HG02798 (cell line): ENCODE data around the gene CYB5R4.
"Not testable (repeated sequence)": the region's sequence is repeated elsewhere in the genome, so short reads cannot be mapped to it uniquely, and the experiment has no call there.

Source experiments
- ATAC-seq: cut with Tn5 transposase; IDR thresholded peaks from one replicate; pipeline ENCODE4 v1.9.1; 2021; ENCODE audit warnings: mild to moderate bottlenecking; ENCODE audit not compliant: unreplicated experiment, poor library complexity

The CYB5R4 gene

DNA sequence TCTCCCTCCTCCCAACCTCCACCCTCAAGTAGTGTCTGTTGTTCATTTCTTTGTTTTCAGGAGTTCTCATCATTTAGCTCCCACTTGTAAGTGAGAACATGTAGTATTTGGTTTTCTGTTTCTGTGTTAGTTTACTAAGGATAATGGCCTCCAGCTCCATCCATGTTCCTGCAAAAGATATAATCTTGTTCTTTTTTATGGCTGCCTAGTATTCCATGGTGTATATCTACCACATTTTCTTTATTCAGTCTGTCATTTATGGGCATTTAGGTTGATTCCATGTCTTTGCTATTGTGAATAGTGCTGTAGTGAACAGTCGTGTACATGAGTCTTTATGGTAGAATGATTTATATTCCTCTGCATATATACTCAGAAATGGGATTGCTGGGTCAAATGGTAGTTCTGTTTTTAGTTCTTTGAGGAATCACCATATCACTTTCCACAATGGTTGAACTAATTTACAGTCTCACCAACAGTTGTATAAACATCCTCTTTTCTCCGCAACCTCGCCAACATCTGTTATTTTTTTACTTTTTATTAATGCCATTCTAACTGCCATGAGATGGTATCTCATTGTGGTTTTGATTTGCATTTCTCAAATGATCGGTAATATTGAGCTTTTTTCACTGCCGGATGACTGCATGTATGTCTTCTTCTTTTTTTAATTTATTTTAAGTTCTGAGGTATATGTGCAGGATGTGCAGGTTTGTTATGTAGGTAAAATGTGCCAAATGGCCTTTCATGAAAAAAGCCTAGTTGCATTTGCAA is 48.3 kb downstream of the CYB5R4 start:
- not testable (repeated sequence) for ATAC-seq

DNA sequence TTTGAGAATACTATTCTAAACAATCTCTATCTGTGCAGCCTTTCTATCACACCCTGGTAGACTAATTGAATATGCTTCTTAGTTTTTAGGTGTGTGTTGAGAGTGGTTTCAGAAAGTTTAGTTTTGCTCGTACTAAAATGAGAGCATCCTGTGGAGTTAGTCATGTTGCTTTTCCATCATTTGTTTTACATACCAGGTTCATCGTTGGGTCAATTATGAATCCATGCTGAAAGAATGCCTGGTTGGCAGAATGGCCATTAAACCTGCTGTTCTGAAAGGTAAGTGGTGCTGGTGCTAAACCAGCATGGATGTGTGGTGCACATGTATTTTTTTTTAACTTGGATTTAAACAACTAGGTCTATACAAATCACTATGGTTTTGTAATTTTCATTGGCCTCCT is 49.3 kb downstream of the CYB5R4 start:
- ATAC-seq = no peak

DNA sequence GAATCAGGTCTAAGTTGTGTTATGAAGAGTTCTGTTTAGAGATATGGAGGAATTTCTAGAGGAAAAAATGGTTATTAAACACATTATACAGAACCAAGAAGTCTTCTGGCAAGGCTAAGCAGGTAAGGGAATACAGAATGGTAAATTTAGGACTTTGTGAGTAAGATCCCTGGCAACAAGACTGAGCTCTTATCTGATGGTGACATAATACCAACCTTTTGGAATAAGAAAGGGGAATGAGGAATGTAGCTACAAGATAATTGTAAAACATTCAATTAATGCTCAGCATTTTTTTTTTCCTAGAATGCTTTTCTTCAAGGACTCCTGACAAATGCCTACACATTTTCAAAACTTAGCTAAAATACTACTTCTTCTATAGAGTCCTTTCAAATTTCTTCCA is 51.8 kb downstream of the CYB5R4 start:
- no peak for ATAC-seq

DNA sequence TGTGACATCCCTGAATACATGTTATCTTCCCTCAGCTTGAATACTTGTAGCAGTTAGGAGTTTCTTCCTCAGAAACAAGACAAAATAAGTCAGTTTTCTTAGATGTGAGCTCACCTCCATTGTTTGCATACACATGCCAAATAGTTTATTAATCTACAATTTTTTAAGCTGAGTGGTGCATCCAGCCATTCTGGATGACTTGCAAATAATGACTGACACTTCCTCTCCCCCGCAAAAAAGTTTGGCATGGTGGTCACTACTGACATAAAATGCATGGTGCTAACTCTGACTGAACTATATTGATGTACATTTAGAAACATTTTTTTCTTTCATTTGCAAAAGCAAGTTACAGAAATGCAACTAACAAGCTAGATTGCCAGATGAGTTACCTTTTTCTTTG is 55.5 kb downstream of the CYB5R4 start:
- ATAC-seq = no peak

DNA sequence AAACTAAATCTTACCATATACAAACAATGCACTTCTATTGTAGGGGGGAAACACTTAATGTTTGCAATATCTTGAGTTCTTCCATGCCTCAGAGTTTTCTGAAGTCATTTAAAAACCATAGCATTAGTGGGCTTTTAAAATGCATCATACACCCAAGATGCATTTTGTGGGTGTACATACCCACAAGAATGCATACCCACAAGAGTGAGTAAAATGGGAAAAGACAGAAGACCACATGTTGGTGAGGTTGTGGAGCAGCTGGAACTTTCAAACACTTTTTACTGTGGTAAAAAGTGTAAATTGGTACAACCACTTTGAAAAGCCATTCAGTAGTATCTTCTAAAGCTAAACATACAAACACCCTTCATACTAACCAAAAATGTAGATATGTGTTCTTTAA is 57.5 kb downstream of the CYB5R4 start:
- ATAC-seq = no peak

DNA sequence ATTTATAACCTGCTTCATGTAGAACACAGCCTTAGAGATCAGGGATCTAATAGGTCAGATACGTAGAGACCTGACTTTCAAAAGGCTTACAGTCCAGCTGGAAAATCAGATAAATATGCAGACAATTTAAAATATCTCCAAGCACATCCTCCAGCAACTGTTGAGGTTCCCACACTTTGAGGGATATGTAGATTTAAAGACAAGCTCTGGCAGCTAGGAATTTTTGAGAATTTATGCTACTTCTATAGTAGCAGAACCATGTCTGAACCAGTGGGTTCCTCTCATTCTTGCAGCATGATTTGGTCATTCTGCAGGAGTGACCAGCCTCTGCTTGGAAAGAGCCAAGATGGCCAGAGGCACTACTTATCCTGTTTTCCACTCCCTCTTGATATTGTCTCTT is 60.5 kb downstream of the CYB5R4 start:
- ATAC-seq = no peak

DNA sequence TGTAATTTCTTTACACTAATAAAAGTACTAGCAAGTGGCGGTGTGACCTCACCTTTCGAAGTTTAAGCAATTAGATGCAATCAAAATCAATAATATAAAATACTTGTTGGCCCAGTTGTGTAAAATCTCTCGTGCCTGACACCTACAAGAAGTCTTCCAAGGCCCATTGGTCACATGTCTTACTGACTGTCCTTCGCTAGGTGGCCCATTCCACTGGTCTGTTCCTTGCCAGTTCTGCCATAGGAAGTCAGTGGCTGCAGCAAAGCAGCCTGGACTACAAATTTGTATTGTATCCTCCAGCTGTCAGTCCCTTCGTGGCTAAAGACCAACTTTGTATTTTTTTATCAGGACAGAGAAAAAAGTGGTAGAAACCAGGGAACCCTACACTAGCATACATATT is 61.8 kb downstream of the CYB5R4 start:
- no peak for ATAC-seq

DNA sequence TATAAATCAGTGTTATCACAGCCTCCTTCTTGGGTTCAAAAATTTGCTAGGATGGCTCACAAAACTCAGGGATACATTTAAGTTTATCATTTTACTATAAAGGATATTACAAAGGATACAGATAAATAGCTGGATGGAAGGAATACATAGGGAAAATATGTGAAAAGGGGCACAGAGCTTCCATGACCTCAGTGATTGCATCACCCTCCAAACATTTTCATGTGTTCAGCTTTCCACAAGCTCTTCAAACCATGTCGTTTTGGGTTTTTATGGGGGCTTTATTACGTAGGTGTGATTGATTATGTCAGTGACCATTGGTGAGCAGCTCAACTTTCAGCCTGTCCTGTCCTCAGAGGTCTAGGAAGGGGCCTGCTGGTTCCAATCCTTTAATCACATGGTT is 68.0 kb downstream of the CYB5R4 start:
- no peak for ATAC-seq

DNA sequence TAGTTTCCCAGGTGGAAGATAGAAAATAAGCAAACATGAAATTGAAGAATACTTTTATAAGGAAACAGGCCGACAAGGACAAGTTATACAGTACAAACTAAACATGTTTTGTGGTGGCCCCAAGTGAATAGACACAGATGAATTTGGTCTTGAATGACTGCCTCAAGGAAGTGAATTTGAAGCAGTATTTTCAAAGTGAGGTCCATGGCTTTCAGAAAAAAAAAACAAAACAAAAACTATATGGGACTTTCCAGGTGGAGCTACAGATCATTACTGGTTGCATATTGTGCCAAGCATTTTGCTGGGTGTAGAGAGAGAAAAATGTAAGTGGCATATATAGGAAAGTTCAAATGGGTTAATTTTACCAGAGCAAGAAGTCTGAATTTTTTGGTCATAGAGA is 68.8 kb downstream of the CYB5R4 start:
- no peak for ATAC-seq

DNA sequence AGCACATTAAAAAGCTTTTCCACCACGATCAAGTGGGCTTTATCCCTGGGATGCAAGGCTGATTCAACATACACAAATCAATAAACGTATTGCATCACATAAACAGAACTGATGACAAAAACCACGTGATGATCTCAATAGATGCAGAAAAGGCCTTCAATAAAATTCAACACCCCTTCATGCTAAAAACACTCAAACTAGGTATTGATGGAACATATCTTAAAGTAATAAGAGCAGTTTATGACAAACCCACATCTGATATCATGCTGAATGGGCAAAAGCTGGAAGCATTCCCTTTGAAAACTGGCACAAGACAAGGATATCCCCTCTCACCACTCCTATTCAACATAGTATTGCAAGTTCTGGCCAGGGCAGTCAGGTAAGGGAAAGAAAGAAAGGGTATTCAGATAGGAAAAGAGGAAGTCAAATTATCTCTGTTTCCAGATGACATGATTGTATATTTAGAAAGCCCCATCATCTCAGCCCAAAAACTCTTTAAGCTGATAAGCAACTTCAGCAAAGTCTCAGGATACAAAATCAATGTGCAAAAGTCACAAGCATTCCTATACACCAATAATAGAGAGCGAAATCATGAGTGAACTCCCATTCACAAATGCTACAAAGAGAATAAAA is 86.8 kb downstream of the CYB5R4 start:
- not testable (repeated sequence) for ATAC-seq

DNA sequence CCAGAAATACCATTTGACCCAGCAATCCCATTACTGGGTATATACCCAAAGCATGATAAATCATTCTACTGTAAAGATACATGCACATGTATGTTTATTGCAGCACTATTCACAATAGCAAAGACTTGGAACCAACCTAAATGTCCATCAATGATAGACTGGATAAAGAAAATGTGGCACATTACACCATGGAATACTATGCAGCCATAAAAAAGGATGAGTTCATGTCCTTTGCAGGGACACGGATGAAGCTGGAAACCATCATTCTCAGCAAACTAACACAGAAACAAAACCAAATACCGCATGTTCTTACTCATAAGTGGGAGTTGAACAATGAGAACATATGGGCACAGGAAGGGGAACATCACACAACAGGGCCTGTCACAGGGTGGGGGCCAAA is 88.5 kb downstream of the CYB5R4 start:
- ATAC-seq = not testable (repeated sequence)

DNA sequence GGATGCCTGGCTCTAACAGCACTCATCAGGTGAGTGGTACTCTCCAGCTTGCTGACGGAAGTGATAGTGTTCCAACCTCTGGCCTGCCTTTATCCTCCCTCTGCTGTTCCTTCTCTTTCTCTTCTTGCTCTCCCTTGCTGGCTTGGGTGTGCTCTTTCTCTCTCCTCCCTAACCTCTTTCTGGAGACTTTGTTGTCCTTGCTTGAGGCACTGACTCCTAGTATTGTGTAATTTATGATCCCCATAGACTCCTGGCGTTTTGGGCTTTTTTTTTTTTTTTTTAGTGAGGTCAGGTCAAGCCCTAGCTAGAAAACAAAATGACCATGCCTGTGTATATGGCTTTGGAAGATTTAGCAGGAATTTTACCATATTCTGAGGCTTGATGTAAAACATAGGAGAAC is 89.4 kb downstream of the CYB5R4 start:
- no peak for ATAC-seq

DNA sequence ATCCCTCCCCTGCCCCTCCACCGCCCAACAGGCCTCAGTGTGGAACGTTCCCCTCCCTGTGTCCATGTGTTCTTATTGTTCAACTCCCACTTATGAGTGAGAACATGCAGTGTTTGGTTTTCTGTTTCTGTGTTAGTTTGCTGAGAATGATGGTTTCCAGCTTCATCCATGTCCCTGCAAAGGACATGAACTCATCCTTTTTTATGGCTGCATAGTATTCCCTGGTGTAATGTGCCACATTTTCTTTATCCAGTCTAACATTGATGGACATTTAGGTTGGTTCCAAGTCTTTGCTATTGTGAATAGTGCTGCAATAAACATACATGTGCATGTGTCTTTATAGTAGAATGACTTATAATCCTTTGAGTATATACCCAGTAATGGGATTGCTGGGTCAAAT is 91.9 kb downstream of the CYB5R4 start:
- ATAC-seq = not testable (repeated sequence)

DNA sequence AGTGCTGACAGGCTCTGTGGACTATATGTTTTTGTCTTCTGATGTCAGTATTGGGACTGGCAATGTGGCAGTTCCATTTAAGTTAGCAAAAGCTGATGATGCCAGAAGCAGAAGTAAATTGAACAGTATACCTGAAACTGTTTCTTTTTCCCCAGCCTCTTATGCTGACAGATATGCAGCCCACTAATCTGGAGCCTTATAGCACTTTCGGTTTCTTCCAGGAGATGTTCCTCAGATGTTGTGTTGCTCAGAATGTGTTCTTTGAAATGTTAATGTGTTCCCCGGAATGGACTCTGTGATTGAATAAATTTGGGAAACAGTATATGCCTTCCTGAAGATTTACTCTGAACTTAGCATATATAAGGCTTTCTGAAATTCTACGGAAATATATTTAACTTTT is 93.3 kb downstream of the CYB5R4 start:
- ATAC-seq = no peak

DNA sequence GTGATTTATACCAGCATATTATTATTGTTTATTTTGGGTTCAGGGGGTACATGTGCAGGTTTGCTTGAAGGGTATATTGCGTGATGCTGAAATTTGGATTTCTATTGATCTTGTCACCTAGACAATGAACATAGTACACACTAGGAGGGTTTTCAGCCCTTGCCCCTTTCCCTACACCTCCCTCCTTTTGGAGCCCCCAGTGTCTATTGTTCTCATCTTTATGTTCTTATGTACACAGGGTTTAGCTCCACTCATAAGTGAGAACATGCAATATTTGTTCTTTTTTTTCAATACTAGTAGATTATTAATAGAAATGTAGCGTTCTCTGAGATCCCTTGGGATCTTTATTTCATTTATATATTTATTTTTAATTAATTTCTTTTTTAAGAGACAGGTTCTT is 94.9 kb downstream of the CYB5R4 start:
- ATAC-seq = no peak

DNA sequence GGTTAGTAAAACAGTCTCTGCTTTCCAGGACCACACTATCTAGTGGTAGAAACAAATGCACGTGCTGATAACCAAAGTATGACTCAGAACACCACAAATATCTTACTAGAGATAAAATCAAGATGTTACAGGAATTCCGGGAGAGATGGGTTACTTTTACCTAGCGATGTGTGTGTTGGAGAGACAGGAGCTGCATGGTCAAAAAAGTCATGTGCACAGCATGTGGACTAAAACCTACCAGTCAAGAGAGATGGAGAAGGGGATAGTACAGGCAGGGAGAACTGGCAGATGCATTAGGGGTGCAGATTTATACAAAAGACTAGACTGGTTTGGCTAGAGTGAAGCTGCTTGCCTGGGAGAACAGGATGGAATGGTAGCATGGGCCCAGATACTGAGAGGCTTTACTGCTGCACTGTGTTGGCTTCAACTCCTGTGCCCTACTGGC is 98.8 kb downstream of the CYB5R4 start:
- ATAC-seq = no peak

DNA sequence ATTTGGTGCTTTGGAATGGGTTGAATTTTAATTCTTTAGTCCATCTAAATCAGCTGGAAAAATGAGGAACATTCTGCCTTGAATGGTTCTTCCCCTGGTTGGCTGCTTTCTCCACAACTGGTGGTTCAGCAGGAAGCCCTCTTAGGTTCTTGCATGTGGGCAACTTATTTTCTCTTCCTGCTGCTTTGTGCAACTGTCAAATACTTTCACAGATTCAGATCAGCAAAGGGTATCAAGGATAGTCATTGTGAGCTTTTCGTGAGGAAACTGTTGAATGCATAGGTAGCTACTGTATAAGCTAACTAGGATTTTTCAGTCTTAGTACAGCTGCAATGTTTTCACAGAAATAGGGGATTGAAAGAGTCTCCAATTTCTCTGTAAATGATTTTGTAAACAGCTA is 101.2 kb downstream of the CYB5R4 start:
- ATAC-seq = no peak

DNA sequence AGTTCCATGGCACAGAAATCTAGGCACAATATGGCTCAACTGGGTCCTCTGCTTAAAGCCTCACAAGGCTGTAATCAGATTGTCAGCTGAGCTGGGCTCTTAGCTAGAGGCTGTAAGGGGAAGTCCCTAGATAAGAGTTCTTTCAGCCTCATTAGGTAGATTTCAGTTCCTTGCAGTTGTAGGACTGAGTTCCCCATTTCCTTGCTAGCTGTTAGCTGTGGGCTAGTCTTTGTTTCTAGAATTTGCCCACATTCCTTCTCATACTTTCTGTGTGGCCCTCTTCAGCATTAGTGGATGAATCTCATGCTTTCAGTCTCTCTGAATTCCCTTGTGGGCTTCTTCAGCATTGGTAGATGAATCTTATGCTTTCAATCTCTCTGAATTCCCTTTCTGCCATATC is 103.1 kb downstream of the CYB5R4 start:
- ATAC-seq = peak; percentile 87

DNA sequence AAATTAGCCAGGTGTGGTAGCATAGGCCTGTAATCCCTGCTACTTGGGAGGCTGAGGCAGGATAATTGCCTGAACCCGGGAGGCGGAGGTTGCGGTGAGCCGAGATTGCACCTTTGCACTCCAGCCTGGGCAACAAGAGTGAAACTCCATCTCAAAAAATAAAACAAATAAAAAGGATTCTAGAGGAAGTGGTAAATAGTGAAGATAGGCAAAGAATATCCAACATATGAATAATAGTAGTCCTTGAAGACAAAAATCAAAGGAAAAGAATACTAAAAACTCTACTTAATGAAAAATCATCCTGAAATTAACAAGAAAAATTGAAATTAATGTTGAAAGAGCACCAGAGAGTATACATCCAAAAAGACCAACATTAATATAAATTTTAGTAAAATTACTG is 107.0 kb downstream of the CYB5R4 start:
- ATAC-seq = no peak

DNA sequence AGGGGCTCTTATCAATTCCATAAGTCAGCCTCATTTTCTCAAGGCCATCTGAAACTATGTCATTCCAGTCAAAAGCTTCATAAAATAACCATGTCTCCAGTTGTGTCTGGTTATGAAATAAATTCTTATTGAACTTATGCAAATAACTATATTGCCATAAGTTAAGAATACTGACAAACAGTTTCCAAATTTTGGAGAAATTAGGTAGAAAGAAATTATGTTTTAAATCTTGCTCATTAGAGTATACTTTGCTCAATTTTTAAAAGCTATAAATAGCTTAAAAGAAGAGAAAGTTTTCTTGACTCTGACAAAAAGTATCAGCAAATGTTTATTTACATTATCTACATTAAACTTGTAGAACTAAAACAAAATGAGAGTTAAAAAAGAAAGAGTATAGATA is 111.1 kb downstream of the CYB5R4 start:
- ATAC-seq = no peak

DNA sequence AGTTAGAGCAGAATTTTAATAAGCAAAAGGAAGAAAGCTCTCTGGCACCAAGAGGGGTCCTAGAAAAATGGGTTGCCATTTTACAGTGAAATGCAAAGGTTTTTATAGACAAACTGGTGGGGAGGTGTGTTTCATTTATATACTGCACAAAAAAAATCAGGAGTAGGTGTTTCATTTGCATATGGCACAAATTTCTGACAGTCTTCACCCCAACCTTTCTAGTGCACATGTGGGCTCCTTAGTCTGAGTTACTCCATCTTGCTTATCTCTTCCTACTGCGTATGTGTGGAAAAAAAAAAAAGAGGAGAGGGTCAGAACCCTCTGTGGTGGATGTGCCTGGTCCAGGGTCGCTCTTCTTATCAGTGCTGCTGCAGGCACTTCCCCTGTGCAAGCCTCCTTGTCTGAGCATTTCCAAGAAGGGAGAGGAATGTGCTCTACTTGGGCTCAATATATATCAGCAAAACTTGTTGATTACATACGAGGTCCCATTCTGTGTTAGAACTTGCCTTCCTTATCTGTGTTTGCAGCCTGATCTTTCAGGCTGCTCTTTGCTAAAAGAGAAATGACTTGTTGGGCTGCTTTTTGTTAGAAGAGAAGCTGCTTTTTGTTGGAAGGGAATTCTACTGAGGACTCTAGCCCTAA is 115.0 kb downstream of the CYB5R4 start:
- no peak for ATAC-seq
